Naive thymus-derived CD8-positive, alpha-beta T cell (primary cell): Measurements from ENCODE around the gene TMEM200B. TPM values are rescaled to one million over a fixed set of nuclear protein-coding genes. Genes with fewer than 3 reads are reported as not detected.

ENCODE experiments used
- ATAC-seq, 2 donors: fragments of 150-1000 bp; cut with Tn5 transposase in 1 of 2; sonication (Bioruptor Pico), chemical (Tn5 transposase) in 1 of 2; 1 replicate in 1 of 2; 2 replicates in 1 of 2; pipeline ENCODE4 v1.10.0; 2021; ENCODE audit warnings: mild to moderate bottlenecking in 2 of 2, moderate library complexity in 2 of 2
- POLR2A ChIA-PET: fragments of 350-600 bp; sonication (Branson Sonifier 250); formaldehyde crosslinking; loops from one replicate; lab custom pipeline; 2021; ENCODE audit warnings: antibody characterized with exemption; lab: Charles Lee
- DNase-seq, 10 donors: peaks; one replicate each; pipeline versions ENCODE4 v3.0.0 to v3.0.0-alpha.2; 2020 to 2022
- H3K27ac Mint-ChIP-seq, 10 donors: one replicate each; pipeline ENCODE4 v1.8.0; 2020 to 2022; ENCODE audit warnings: mild to moderate bottlenecking in 10 of 10, mixed read lengths in 10 of 10, moderate library complexity in 4 of 10, inconsistent platforms in 1 of 10
- H3K27me3 Mint-ChIP-seq, 5 donors: one replicate each; pipeline ENCODE4 v1.8.0; 2021 to 2022; ENCODE audit warnings: mixed read lengths in 5 of 5
- H3K36me3 Mint-ChIP-seq, 3 donors: one replicate each; pipeline ENCODE4 v1.8.0; 2020 to 2022; ENCODE audit warnings: mixed read lengths in 3 of 3, mild to moderate bottlenecking in 2 of 3, inconsistent platforms in 1 of 3
- H3K4me1 Mint-ChIP-seq, 4 donors: one replicate each; pipeline ENCODE4 v1.8.0; 2021 to 2022; ENCODE audit warnings: mixed read lengths in 4 of 4
- H3K4me3 Mint-ChIP-seq, 10 donors: one replicate each; pipeline ENCODE4 v1.8.0; 2020 to 2022; ENCODE audit warnings: mild to moderate bottlenecking in 10 of 10, mixed read lengths in 10 of 10, moderate library complexity in 6 of 10, inconsistent platforms in 1 of 10
- H3K9me3 Mint-ChIP-seq, 9 donors: one replicate each; pipeline ENCODE4 v1.8.0; 2020 to 2022; ENCODE audit warnings: mixed read lengths in 9 of 9, mild to moderate bottlenecking in 3 of 9, inconsistent platforms in 1 of 9, moderate library complexity in 1 of 9
- polyA plus RNA-seq, 3 donors: library from polyadenylated mRNA; unstranded; fragments of 300-500 nt; fragmentation: Illumina TruSeq; gene quantifications; one replicate each; pipeline ENCODE4 v1.2.3, GENCODE V29; 2021
- total RNA-seq, 8 experiments: library from RNA in 2 of 8; stranded (reverse) in 2 of 8; gene quantifications; one replicate each; pipeline ENCODE4 v1.2.3 and lab custom pipeline; 2021 to 2026

Gene TMEM200B
- total RNA-seq (not detected), polyA plus RNA-seq (under 1 TPM in 1 of 3 donors, not detected in 2; 0.08 TPM), total RNA-seq (lab: John Stamatoyannopoulos, UW) (0 to 0.50 (median 0.24) reads per million in 6 experiments)

GRCh38 chr1:29123887-29124365, at the start of gene TMEM200B:
TMEM200B (minus strand) TSS chr1:29123903; CDS start chr1:29121828, 2,075 bp downstream.
- no peaks in the 10 kb centered on the region for H3K9me3 Mint-ChIP-seq
- H3K4me3 Mint-ChIP-seq = peak within 1 kb of the TSS; percentile 68 to 83 (median 78)
- H3K36me3 Mint-ChIP-seq = peaks cover 0 to 13% (median 0%) of the 10 kb centered on the region in 3 donors
- POLR2A ChIA-PET = interaction anchor here (0.5 to 0.9 kb wide), 2 partner anchors 58 to 573 kb away, joined by 3 to 4 read pairs; partner anchors contain the start of gene SRSF4
- ATAC-seq (peak in 1 of 2 donors; percentile 15), DNase-seq (peak in 1 of 10 donors; percentile 10)
- H3K27ac Mint-ChIP-seq = peak within 1 kb of the TSS in 1 of 10 donors; percentile 69
- H3K4me1 Mint-ChIP-seq = peaks cover 11 to 19% (median 13%) of the 10 kb centered on the region in 4 donors
- peaks cover 8 to 32% (median 12%) of the 10 kb centered on the region in 5 donors for H3K27me3 Mint-ChIP-seq

- ATAC-seq = no peak
- no peak for DNase-seq
- peak overlapping the region in 2 of 10 donors; percentile 55 to 69 for H3K27ac Mint-ChIP-seq
- peaks cover 31 to 75% (median 65%) of the 10 kb centered on the region in 4 donors for H3K4me1 Mint-ChIP-seq
- H3K27me3 Mint-ChIP-seq = no peaks in the 10 kb centered on the region
- POLR2A ChIA-PET = interaction anchor here (1.2 kb wide), 1 partner anchor 9 kb away, joined by 5 read pairs; the partner anchor contains the start of gene SRSF4
- peaks cover 0 to 59% (median 4%) of the 10 kb centered on the region in 3 donors for H3K36me3 Mint-ChIP-seq
- peak overlapping the region in 9 of 10 donors; percentile 6 to 59 (median 44) for H3K4me3 Mint-ChIP-seq
- no peaks in the 10 kb centered on the region for H3K9me3 Mint-ChIP-seq
Measured at GRCh38 chr1:29172415-29172939, 48.8 kb upstream of the TMEM200B start.

- no peaks in the 10 kb centered on the region for H3K9me3 Mint-ChIP-seq
- peaks cover 33 to 75% (median 66%) of the 10 kb centered on the region in 4 donors for H3K4me1 Mint-ChIP-seq
- peak in 1 of 10 donors; percentile 19 for DNase-seq
- POLR2A ChIA-PET = interaction anchor here (1.2 kb wide), 1 partner anchor 10 kb away, joined by 5 read pairs; the partner anchor contains the start of gene SRSF4
- no peaks in the 10 kb centered on the region for H3K27me3 Mint-ChIP-seq
- peak overlapping the region; percentile 8 to 78 (median 57) for H3K4me3 Mint-ChIP-seq
- H3K36me3 Mint-ChIP-seq = peaks cover 0 to 65% (median 4%) of the 10 kb centered on the region in 3 donors
- H3K27ac Mint-ChIP-seq = peak overlapping the region in 4 of 10 donors; percentile 21 to 63 (median 40)
- ATAC-seq = peak; percentile 47 to 62
Measured at GRCh38 chr1:29171521-29171920, 47.8 kb upstream of the TMEM200B start.

GRCh38 chr1:29171089-29171488, 47.4 kb upstream of the TMEM200B start:
- Mint-ChIP-seq H3K27ac (peak overlapping the region in 6 of 10 donors; percentile 15 to 69 (median 40)), H3K9me3 (no peaks in the 10 kb centered on the region), H3K36me3 (peaks cover 0 to 67% (median 4%) of the 10 kb centered on the region in 3 donors), H3K4me1 (peaks cover 33 to 75% (median 66%) of the 10 kb centered on the region in 4 donors), H3K27me3 (no peaks in the 10 kb centered on the region), H3K4me3 (peak overlapping the region in 9 of 10 donors; percentile 31 to 78 (median 61))
- DNase-seq = no peak
- peak; percentile 20 to 30 for ATAC-seq
- POLR2A ChIA-PET = interaction anchor here (1.2 to 4.6 kb wide), 2 partner anchors 10 kb away, joined by 5 to 15 read pairs; partner anchors contain the start of gene SRSF4

- H3K27me3 Mint-ChIP-seq = no peaks in the 10 kb centered on the region
- POLR2A ChIA-PET = interaction anchor here (4.6 kb wide), 1 partner anchor 12 kb away, joined by 15 read pairs; the partner anchor contains the start of gene SRSF4
- H3K4me3 Mint-ChIP-seq = peak overlapping the region in 8 of 10 donors; percentile 8 to 67 (median 34)
- H3K4me1 Mint-ChIP-seq = peaks cover 34 to 77% (median 74%) of the 10 kb centered on the region in 4 donors
- no peaks in the 10 kb centered on the region for H3K9me3 Mint-ChIP-seq
- DNase-seq (no peak), ATAC-seq (no peak)
- H3K27ac Mint-ChIP-seq = peak overlapping the region in 6 of 10 donors; percentile 13 to 61 (median 32)
- H3K36me3 Mint-ChIP-seq = peaks cover 0 to 76% (median 4%) of the 10 kb centered on the region in 3 donors
Measured at GRCh38 chr1:29169976-29170375, 46.3 kb upstream of the TMEM200B start.

GRCh38 chr1:29167904-29168303, 44.2 kb upstream of the TMEM200B start:
- Mint-ChIP-seq H3K4me3 (no peak overlapping the region), H3K27ac (no peak overlapping the region), H3K36me3 (peaks cover 0 to 84% (median 0%) of the 10 kb centered on the region in 3 donors), H3K9me3 (no peaks in the 10 kb centered on the region), H3K27me3 (no peaks in the 10 kb centered on the region), H3K4me1 (peaks cover 41 to 87% (median 79%) of the 10 kb centered on the region in 4 donors)
- ATAC-seq = no peak
- no peak for DNase-seq
- POLR2A ChIA-PET = interaction anchor here (0.6 to 4.6 kb wide), 2 partner anchors 14 to 133 kb away, joined by 4 to 15 read pairs; partner anchors contain the start of gene SRSF4

- peak; percentile 35 to 46 for ATAC-seq
- Mint-ChIP-seq H3K27me3 (no peaks in the 10 kb centered on the region), H3K9me3 (no peaks in the 10 kb centered on the region), H3K36me3 (peaks cover 0 to 78% (median 0%) of the 10 kb centered on the region in 3 donors), H3K4me1 (peaks cover 37 to 86% (median 72%) of the 10 kb centered on the region in 4 donors), H3K4me3 (peak overlapping the region in 4 of 10 donors; percentile 12 to 56 (median 36)), H3K27ac (peak overlapping the region in 8 of 10 donors; percentile 3 to 78 (median 54))
- no peak for DNase-seq
- POLR2A ChIA-PET = interaction anchor here (4.6 kb wide), 1 partner anchor 15 kb away, joined by 15 read pairs; the partner anchor contains the start of gene SRSF4
Measured at GRCh38 chr1:29166291-29166878, 42.7 kb upstream of the TMEM200B start.

- H3K27me3 Mint-ChIP-seq = no peaks in the 10 kb centered on the region
- no peak overlapping the region for H3K4me3 Mint-ChIP-seq
- peak overlapping the region in 4 of 10 donors; percentile 44 to 89 (median 54) for H3K27ac Mint-ChIP-seq
- POLR2A ChIA-PET = no interaction called here
- ATAC-seq (no peak), DNase-seq (no peak)
- H3K36me3 Mint-ChIP-seq = peaks cover 0 to 72% (median 0%) of the 10 kb centered on the region in 3 donors
- H3K4me1 Mint-ChIP-seq = peaks cover 27 to 77% (median 59%) of the 10 kb centered on the region in 4 donors
- no peaks in the 10 kb centered on the region for H3K9me3 Mint-ChIP-seq
Measured at GRCh38 chr1:29164588-29164987, 40.9 kb upstream of the TMEM200B start.

GRCh38 chr1:29162476-29163138, 38.9 kb upstream of the TMEM200B start:
- Mint-ChIP-seq H3K4me1 (peaks cover 22 to 63% (median 47%) of the 10 kb centered on the region in 4 donors), H3K9me3 (no peaks in the 10 kb centered on the region), H3K4me3 (peak overlapping the region in 1 of 10 donors; percentile 26), H3K27me3 (no peaks in the 10 kb centered on the region), H3K36me3 (peaks cover 0 to 75% (median 6%) of the 10 kb centered on the region in 3 donors), H3K27ac (peak overlapping the region in 2 of 10 donors; percentile 5 to 19)
- POLR2A ChIA-PET = interaction anchor here (0.7 kb wide), 1 partner anchor 14 kb away, joined by 3 read pairs; no protein-coding TSS in a partner anchor
- ATAC-seq (no peak), DNase-seq (no peak)

GRCh38 chr1:29162025-29162424, 38.3 kb upstream of the TMEM200B start:
- POLR2A ChIA-PET = interaction anchor here (0.7 kb wide), 1 partner anchor 15 kb away, joined by 3 read pairs; no protein-coding TSS in a partner anchor
- peak overlapping the region in 3 of 10 donors; percentile 16 to 57 (median 19) for H3K27ac Mint-ChIP-seq
- H3K36me3 Mint-ChIP-seq = peaks cover 0 to 75% (median 6%) of the 10 kb centered on the region in 3 donors
- H3K4me3 Mint-ChIP-seq = no peak overlapping the region
- H3K4me1 Mint-ChIP-seq = peaks cover 21 to 57% (median 42%) of the 10 kb centered on the region in 4 donors
- H3K9me3 Mint-ChIP-seq = no peaks in the 10 kb centered on the region
- no peaks in the 10 kb centered on the region for H3K27me3 Mint-ChIP-seq
- ATAC-seq = no peak
- DNase-seq = no peak

- Mint-ChIP-seq H3K36me3 (peaks cover 0 to 74% (median 8%) of the 10 kb centered on the region in 3 donors), H3K4me3 (no peak overlapping the region), H3K27me3 (no peaks in the 10 kb centered on the region), H3K27ac (no peak overlapping the region), H3K9me3 (no peaks in the 10 kb centered on the region), H3K4me1 (peaks cover 9 to 38% (median 23%) of the 10 kb centered on the region in 4 donors)
- POLR2A ChIA-PET = interaction anchor here (0.6 kb wide), 1 partner anchor 22 kb away, joined by 6 read pairs; the partner anchor contains the start of gene SRSF4
- DNase-seq = no peak
- ATAC-seq = no peak
Measured at GRCh38 chr1:29159773-29160172, 36.1 kb upstream of the TMEM200B start.
